Endothelial cell of hepatic sinusoid (primary cell): Measurements from ENCODE around the gene C10orf143.
"Not testable (repeated sequence)": the region's sequence is repeated elsewhere in the genome, so short reads cannot be mapped to it uniquely, and the experiment has no call there.

Experiments used
- in situ Hi-C: cut with HindIII; loops from 2 replicates; pipeline ENCODE4 v1.10.0; 2017; ENCODE audit warnings: low sequenced_read_pairs

C10orf143 gene

GRCh38 chr10:130111852-130112180 is 1.2 kb upstream of the C10orf143 start:
- in situ Hi-C loops = no loop called here

GRCh38 chr10:130111113-130111851 is 652 bp upstream of the C10orf143 start:
- in situ Hi-C loops = no loop called here

DNA sequence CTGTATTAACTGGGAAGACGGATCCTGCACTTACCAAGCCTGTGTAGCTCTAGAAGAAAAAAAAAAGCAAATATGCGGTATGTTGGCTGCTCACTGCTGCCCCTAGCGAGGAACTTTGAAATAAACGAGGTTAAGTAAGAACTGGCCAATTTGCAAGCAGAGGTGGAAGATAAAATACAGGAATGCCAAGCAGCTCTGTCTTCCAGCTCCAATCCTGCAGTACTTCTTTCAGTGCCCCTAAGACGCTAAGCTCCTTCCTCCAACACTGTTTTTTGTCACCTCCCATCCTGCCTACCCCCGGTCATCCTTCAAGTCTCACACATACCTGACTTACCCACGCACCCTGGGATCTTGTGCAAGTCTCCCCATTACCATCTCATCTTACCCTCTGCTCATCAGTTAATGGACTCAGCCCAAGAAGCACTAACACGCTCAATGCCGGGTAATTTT is 809 bp downstream of the C10orf143 start:
- in situ Hi-C loops = no loop called here

DNA sequence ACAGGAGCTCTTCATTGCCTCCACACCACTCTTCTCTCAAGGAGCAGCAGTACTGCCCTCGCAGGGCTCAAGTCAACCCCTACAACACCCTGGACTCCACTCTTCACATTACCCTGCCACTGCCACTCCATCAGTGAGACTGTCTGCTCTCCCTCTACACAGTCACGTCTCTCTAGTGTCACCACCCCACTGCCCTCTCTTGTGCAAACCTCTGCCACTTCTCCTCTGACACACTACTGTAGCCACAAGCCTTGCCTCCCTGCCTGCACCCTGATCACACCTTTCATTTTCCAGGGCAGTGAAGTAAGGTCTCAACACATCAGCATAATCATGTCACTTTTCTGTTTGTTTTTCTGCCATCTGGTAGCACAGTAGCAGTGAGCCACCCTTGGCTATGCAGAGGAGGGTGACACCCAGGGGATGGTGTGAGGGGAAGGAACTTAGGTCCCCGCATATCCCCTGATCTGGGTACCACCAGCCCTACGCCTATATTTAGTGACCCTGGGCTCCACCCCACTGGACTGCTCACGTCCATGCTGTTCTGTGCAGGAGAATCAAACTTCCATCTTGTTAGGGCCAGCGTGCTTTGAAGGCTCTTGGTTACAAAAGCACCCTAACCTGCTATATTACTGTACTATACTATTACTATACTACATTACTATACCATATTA is 1.6 kb downstream of the C10orf143 start:
- in situ Hi-C loops = no loop called here

GRCh38 chr10:130108146-130108545 is 2.5 kb downstream of the C10orf143 start:
- in situ Hi-C loops = not testable (repeated sequence)

DNA sequence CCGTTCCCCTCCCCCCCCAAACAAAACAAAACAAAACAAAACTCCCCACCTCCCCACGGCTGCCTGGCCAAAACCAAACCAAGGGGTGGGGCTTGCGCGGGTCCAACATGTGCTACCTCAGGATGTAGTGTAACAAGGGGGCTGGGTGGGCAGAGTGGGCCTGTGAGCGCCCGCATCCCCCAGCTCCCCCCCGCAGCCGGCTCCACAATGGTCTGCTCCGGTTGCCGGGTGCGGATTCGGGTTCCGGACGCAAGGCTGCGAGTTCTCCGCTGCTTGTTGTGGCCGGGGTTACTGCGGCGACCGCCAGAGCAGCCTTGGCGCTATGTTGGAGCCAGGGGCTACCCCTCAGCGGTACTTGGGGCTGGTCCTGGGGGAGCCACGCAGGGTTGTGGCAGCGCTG is 4.9 kb downstream of the C10orf143 start:
- in situ Hi-C loops = no loop called here

DNA sequence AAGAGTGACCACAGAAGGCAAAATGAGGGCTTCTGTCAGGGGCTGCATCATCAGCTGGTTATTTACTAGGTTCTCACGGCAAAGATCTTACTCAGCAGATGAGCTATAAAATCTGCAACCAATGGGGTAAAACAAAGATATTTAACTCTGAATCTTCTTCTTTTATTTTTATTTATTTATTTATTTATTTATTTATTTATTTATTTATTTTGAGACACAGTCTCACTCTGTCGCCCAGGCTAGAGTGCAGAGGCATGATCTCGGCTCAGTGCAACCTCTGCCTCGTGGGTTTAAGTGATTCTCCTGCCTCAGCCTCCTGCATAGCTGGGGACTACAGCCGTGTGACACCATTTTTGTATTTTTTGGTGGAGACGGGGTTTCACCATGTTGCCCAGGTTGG is 11.3 kb downstream of the C10orf143 start:
- in situ Hi-C loops = no loop called here

DNA sequence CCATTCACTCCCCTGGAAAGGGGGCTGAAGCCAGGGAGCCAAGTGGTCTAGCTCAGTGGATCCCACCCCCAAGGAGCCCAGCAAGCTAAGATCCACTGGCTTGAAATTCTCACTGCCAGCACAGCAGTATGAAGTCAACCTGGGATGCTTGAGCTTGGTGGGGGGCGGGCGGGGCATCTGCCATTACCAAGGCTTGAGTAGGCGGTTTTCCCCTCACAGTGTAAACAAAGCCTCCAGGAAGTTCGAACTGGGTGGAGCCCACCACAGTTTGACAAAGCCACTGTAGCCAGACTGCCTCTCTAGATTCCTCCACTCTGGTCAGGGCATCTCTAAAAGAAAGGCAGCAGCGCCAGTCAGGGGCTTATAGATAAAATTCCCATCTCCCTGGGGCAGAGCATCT is 20.1 kb downstream of the C10orf143 start:
- in situ Hi-C loops = not testable (repeated sequence)

DNA sequence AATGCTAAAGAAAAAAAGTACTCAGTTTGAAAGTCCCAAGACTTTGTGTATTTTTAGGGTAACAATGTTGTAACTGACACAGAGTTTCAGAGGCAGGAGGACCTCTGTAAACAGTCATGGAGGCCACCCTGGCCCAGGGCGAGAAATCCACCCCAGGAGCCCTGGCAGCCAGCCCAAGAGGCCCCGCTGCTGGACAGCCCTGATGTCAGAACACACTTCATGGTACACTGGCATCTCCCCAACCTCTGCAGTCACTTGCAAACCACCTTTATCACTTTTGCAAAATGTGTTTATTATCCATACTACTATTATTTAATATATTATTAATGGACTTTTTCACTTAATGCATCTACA is 30.2 kb downstream of the C10orf143 start:
- in situ Hi-C loops = no loop called here

DNA sequence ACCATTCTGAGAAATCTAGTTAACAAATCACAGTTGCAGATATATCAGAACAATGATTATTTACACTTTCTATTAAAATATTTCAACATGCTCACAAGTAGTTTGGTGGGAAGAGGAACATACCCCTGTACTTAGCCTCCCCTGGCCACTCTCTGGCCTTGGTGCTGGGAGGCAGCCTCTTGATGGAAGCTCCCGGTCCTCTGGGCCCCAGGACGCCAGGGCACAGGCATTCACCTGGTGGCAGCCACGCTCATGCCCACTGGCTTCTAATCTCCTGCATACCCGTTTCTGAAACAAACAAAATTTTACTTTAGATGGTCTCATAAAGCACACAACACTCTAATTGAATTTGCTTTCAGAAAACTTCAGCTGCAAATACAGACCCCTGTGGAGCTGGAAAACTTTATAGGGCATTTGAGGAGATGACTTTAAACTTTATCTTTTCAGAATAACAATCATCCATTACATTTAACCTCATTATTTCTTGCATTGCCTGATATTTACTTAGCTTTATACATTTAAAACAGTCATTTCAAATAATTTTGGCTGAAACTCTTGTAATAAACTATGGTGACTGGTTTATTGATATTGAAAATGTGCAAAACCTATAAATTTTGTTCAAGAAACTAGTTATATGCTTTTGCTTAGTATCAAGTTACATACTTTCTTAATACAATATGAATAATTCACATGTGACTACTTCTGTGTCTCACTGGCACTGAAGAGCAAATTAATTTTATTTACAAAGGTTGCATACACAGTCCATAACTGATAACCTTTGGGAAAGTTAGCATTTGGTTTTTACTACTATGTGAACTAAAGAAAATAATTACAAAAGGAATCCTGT is 30.8 kb downstream of the C10orf143 start:
- in situ Hi-C loops = no loop called here

GRCh38 chr10:130078120-130078519 is 32.5 kb downstream of the C10orf143 start:
- in situ Hi-C loops = no loop called here

DNA sequence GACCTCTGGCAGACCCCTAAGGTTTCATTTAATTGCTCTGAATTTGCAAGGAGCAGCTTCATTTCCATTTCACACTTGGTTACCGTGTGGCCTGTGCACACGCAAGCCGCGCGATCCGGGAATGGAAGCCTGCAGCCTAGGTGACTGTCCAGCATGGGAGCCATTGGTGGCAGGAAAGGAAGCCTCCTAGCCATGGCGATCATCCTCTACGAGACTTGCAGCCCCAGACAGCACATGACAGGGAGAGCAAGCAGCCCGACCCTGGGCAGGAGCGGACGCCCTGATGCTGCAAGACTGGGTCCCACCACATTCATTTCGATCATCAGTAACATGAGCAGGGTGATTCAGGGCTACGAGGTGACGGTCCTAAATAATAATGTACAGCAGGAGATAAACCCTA is 33.9 kb downstream of the C10orf143 start:
- in situ Hi-C loops = no loop called here

DNA sequence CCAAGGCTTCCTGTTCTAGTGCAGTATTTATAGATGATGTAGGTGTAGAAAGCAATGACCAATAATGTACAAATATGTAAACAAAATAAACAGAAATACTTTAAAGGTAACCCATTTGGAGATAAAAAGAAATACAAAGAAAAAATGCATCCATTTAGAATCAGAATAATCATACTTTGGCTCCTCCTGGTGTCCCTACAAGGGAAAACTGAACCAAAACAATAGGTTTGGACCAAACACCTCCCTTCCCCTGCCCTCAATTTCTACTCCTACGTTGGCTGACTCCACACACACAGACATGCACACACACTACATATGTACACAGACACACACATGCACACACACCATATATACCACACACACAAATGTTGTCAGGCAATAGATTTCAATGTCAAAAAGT is 36.0 kb downstream of the C10orf143 start:
- in situ Hi-C loops = no loop called here

- in situ Hi-C loops = no loop called here
These were observed 36.7 kb downstream of the C10orf143 start for GRCh38 chr10:130073912-130074311.

DNA sequence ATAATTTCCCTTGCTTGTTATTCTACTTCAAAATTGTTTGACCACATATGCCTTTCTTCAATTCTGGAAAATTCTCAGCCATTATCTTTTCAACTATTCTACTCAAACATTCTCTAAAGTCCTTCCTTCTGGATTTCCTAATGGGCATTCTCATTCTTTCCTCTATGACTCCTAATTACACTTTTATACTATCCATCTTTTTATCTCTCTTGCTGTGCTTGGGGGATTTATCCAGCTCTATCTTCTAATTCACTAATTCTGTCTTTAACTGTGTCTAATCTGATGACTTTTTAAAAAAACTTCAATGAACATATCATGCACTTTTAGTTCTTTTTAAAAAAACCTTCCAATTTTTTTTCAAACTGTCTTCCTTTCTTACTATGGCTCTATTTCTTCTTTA is 38.4 kb downstream of the C10orf143 start:
- in situ Hi-C loops = no loop called here

DNA sequence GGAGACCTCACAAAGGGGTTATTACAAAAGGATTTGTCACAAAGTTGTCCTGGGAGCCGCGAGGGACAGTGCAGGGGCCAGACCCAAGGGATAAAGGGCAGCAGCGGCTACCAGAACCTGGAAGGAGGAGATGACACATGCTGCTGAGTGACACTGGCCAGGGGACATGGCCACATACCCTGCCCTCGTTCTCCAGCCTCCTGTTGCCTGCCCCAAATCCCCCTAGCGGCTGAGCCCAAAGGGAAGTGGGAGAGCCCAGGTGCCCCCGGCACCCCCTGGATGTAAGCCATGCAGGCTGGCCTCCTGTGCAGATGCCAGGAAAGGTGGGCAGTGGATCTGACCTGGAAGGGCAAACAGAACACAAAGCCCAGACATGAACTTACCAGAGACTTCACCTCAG is 42.7 kb downstream of the C10orf143 start:
- in situ Hi-C loops = no loop called here

- in situ Hi-C loops = no loop called here
These were observed 43.9 kb downstream of the C10orf143 start for GRCh38 chr10:130066743-130067142.

GRCh38 chr10:130065251-130065650 is 45.4 kb downstream of the C10orf143 start:
- in situ Hi-C loops = no loop called here

- in situ Hi-C loops = no loop called here
These were observed 45.8 kb downstream of the C10orf143 start for GRCh38 chr10:130064783-130065182.

- in situ Hi-C loops = no loop called here
These were observed 47.7 kb downstream of the C10orf143 start for GRCh38 chr10:130062976-130063375.

GRCh38 chr10:130062201-130062600 is 48.4 kb downstream of the C10orf143 start:
- in situ Hi-C loops = no loop called here

GRCh38 chr10:130061760-130062159 is 48.9 kb downstream of the C10orf143 start:
- in situ Hi-C loops = no loop called here
